Left hindlimb (tissue), 1 donor: ENCODE data around the gene USP51.
"Not testable (repeated sequence)": the region's sequence is repeated elsewhere in the genome, so short reads cannot be mapped to it uniquely, and the experiment has no call there.

Experiments used
- DNase-seq: peaks from one replicate; pipeline ENCODE4 v3.0.0-alpha.2; 2018

The USP51 gene

DNA sequence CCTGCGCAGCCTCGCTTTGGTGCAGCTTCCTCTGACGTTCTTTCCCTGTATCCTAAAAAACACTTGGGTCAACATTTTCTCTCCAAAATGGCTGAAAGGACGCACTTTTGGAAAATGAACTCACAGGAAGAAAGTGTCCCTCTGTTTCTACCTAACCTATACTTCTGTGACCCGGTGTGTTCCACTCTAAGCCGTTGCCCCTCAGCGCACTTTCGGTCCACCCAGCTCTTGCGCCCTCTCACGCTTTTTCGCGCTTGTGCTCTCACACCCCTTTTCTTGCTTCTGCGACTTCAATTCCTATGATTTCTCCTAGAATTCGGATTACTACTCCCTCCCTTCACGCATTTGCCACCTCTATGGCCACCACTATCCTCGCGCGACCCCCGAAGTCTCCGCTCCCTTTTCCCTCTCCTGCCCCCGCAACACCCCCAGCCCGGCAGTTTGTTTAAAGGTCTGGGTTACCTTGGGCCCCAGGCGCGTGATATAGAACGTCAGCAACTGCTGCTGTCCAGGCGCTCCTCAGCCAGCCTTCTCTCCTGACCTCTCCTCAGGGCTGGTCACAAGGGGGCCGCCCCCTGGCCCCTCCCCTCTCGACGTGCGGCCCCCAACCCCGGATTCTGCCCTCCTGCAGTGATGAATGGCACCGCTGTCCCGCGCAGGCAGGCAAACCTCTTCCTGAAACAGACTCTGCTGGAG is at the start of gene USP51:
Gene USP51, minus strand, starts transcription at position 535 of the 696 bp plus-strand sequence. CDS start 909 bp downstream, outside the sequence.
- DNase-seq, result peak; percentile 66

DNA sequence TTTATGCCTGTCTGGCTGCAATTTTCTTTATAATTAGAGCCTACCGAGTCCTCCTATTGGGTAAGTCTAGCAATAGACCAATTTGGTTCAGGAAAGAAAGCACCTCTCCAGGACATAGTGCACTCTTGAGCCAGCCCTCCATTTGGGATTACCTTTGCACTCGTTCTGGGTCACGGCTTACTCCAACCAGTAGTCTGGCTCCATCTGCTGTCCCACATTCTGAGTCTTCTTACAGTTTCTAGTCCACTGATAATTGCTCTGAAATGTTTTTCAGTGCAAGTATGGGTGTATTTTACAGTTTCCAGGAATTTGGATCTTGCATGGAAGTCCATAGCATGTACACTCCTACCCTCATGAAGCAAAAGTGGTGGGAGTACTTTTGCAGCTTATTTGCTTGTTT is 34.8 kb upstream of the USP51 start:
- DNase-seq, result no peak

DNA sequence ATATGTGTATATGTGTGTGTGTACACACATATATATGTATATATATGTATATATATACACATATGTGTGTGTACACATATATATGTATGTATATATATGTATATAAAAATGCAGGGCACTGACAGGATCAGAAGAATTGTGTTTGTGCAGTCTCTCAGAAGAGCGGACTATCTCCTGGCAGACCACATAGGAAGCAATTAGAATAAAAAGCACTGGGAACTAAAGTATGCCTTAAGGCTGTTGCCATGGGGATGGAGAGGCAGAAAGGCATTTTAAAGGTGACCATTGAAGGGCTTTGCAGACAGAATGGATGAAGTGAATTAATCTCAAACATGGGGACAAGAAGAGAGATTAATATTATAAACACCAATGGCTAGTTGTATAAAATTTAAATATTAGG is 33.7 kb upstream of the USP51 start:
- no peak for DNase-seq

DNA sequence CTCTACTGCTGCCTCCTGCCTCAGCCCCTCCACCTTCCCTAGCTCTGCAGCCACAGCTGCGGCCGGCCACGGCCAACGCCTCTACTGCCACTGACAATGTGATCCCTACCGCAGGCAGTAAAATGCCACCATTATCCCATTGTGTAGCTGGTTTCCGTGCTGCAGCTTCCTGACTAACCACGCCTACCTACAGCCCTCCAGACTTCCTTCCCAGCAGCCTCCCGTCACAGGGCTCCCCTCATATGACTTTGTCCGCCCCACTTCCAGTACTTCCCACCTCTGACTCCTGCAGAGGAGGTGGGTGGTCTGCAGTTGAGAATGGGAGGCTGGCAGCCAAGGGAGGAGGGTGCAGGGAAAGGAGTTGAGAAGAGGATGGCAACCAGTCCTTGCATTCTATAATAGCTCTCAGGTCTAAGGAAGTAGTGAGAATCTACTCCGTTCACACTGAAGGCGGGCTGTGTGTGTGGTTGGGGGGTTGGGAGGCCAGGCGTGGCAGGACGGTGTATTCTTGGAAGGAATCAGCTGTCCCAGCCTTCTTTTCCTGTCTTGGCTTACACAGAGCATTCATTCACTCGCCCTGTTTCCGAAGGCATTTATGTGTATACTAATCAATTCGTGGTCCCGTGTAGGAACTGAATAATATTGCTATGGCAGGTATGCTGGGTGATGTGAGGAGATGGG is 33.1 kb upstream of the USP51 start:
- DNase-seq, result peak; percentile 21

DNA sequence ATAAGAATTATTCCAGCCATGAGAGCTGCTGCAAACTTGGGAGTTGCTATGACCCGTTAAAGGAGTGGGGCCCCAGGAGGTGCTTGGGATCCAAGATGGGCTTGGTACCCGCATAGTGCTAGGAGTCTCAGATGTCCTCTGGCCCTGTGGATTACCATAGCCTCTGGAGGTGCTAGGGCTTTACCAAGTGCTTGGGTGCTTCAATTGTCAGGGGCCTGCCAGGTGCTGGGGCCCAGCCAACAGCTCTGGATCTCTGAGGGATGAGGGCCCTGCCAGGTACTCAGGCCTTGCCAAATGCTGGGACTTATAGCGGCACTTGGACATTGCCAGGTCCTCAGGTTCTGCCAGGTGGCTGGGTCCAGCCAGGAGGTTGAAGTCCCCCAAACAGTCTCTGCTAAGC is 32.0 kb upstream of the USP51 start:
- no peak for DNase-seq

DNA sequence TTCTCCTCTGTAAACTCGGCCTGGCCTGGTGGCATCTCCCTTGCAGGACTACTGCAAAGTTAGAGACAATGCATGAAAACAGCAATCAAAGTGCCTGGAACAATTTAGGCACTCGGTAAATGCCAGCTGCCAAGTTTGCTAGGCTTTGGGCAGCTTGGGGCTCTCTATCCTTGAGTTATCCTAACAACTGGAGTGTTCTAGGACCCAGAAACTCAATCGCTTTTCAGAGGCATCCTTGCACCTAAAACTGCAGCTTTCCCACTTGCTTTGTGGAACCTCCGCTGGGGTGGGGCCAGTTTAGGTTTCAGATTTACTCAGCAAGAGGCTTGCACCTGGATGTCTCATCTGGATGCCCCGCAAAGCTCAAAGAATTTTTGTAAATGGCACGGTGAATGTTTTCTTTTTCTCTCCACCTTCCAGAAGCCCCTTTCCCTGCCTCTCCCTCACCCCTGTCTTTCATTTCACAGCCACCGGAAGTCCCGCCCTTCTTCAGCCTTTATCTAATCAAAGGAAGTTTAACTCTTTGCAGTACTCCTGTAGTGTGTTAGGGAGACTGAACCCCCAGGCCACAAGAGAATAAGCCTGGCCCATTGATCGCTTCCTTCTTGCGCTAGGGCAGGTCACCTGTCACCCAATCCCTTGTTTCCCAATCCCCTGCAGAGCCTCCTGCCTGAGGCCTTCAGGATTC is 27.3 kb upstream of the USP51 start:
- DNase-seq, result not testable (repeated sequence)

DNA sequence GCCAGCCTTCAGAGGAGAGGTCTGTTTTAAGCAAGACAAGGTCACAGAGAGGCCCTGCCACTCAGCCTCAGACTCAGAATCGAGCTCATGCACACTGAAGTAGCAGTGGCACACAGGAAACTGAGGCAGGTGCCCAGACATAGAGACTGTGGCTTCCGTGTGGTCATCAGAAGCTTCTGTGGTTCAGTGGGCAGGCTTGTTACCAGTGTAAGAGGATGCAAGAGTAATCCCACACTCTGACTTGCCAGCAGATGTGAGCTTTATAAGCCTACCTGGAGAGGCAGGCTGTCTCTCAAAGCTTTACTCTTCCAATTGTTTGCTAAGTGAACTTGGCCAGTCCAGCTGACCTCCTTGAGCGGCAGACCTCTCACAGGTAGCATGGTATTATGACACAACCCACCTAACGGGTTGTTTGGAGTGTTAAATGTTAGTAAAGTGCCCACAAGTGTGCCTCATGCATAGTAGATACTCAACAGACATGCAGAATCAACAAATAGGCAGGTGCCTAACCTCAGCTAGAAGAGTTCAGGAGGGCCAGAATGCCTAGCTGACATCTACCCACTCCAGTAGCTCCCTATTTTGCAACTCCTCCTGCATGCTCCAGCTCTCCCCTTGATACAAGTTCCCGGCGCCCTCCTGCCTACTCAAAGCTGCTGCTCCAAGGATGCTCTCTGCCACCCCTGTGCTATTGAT is 23.5 kb upstream of the USP51 start:
- not testable (repeated sequence) for DNase-seq

DNA sequence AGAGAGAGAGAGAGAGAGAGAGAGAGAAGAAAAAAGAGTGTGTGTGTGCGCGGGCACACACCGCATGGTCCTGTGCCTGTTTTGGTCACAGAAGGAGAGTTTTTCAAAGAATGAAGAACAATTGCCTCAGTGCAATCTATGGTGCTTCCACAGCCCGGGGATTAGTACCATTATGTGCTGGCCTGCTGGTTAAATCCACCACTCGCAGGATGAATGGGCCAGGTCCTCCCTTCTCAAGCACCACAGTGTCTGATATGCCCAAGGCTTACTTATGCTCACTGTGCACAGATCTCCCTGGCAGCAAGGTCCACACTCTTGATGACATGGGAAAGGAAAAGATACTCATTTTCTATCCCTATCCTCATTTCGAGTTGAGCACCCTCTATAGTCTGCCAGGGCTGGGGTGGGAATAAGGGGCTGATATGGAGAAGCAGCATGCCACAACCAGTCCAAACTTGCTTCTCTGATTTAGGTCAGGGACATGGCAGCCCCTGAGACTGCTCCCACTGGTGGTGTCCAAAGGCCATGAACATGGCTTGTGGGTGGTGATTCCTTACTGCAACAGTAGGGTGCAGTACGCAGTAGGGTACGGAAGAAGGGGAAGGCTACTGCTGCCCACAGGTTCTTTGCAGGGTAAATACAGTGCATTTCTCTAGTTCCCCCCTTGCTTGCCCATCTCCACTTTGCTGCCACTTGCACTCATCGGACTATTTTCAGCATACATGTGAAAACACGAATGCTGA is 18.9 kb upstream of the USP51 start:
- DNase-seq, result not testable (repeated sequence)

DNA sequence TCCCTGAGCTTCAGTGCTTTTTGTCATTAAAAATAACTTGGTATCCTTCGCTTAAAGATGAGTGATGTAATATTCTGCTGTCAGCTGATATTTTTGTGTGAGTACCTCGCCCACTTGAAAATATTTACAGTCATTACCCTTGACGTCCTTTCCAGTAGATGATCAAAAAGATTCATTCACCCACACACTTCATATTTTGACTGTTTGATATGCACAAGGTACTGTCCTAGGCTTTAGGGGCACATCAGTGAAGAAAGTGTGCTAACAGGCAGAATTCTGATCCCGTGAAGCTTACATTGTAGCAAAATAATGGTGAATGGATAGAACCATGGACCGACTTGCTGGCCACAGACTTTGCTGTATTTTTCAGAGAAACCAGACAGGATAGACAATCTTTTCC is 18.1 kb upstream of the USP51 start:
- not testable (repeated sequence) for DNase-seq

DNA sequence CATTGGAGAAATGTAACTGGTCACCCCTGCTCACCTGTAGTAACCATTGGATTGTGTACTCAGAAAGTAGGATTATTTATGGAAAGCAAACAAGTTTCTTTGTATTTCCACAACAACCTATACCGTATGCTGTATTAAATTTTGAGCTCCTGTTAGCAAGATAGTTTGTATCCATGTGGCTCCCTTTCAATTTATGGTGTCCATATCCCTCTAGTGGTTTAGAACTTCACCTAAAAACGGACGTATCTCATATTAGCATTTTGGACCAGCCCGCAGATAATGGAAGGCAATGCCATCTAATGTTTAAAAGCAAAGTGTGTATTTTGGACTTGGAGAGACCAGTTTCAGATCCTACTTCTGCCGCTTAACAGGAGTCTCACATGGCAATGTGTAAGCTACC is 17.4 kb upstream of the USP51 start:
- not testable (repeated sequence) for DNase-seq

DNA sequence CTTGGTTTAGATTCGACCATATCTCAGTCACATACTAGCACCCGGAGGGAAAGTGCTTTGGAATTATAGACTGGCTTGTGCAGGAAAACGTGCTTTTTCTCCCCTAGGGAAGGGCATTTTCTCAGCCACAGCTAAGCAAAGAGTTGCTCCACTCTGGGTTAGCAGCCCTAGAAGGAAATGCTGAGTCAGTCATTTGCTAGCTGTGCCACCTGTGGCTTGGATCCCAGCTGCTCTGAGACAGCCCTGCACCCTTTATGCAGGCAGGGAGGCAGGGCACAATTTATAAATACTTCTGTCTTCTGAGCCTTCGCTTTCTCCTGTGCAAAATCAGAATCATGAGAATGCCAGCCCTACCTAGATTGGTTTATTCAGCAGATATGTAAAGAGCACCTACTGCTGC is 1.3 kb upstream of the USP51 start:
- DNase-seq, result no peak

DNA sequence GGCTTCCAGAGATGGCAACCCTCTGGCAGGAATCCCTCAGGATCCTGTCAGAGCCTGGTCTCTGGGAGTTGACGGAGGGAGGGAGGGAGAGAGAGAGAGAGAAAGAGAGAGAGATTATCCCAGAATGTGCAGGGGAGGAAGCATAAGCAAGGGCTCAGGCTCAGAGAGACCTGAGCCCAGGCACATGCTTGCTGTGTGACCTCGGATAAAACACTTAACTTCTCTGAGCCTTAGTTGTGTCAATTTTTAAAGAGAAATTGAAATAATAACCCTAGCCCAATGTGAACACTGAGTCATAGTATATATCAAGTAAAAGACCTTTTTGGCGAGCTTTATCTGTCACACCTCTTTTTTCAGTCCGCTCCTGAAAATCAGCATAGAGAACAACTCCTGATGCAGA is 473 bp upstream of the USP51 start:
- DNase-seq, result no peak

DNA sequence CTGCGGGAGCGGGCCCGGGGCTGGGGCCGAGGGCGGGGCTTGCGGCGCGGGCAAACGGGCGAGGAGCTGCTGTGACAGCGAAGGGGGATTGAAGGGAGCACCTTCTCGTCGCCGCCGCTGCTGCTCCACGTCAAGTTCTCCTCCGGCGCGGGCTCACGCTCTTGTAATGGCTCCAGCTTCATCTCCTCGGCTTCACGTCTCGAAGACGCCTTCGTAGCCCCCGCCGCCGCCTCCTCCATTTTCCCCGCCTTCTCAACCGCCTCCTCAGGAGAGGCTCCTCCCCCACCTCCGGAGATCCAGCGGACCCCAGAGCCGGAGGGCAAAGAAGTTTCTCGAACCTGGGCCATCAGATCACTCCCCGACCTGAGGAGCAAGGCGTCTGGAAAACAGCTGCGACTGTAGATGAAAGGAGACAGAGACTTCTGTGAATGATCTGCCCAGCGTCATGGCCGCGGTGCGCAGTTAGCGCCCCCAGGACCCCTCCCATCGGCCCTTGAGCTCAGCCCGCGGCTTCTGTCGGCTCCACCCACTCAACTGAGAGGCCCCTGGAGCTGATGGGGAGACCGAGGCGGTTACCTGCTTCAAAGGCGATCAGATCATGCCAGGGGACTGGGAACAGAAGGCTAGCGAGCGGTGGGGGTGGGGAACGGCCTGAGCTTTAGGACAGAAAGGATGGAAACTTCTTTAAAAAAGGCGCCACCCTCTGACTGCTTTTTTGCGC is 895 bp downstream of the USP51 start:
- peak; percentile 81 for DNase-seq

DNA sequence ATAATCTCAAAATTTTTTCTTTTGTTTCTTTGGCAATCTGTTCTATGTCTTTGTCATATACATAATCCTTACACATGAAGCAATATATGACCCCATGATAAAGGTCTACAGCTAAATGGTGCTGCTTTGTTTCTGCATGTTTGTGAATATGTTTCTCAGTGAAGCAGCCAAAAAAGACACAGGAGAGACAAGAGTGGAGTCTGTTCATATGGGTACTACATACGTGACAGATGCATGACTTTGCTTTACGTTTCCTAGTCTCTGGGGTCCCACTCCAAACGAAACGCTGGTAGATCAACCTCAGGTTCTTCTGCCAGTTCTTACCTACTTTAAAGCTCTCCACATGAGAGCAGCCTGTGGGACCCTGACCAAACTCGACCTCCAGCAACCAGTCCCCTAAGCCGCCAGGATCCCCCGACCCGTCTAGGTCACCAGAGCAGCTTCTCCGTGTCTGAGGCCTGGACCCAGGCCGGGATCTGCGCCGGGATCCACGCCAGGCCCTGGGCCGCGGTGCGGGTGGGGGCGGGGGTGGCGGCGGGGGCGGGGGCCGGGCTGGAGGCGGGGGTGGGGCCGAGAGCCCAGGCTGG is 1.5 kb downstream of the USP51 start:
- DNase-seq, result no peak

DNA sequence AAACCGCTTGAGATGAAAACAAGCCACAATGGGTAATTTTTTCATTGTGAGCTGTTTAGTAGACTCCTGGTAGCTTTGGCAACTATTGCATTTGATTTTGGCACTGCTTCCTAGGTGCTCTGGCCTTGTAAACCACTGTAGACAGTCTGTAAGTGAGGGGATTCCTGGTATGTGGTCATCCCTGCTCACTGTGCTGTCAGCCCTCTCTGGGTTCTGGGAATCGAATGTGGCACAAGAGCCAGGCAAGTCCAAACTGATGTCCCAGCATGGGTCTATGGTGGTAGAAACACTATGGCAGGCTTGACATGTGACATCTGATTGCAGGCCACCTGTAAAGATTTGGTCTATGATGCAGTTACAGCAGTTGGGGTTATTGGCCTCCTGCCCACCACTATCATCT is 2.5 kb downstream of the USP51 start:
- no peak for DNase-seq

DNA sequence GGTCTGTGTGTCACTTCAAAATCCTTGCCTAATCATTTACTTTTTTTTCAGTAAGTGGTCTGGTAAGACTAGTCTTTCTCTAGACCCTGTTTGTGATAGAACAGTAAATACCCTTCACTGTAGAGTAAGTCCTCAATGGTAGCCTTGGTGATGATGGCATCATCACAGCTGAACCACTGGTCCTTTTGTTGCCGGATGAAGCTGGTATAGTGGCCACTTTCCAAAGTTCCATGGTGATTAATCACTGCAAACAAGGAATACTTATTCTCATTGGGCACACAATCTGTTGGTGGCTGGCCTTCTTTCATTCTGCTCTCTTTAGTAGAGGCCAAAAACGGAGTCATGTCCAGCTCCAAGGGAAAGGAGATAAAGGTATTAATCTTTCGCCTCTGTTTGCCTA is 2.9 kb downstream of the USP51 start:
- no peak for DNase-seq

DNA sequence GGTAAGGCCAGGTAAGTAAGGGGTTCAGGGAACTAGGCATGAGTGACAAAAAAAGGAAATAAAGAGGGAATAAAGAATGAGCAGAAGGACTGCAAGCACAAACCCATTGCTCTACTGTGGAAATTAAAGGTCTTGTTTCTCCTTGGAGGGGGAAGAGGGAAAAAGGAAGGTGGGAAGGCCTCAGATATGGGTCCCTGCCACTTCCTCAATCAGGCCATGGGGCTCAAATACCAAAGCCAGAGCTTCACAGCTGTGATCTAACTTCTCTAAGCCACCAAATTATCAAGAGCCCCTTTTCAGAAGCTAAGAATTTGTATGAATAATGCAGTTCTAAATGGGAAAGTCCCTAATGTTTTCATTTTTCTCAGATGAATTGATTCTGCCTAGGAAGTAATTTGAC is 4.7 kb downstream of the USP51 start:
- DNase-seq, result no peak

DNA sequence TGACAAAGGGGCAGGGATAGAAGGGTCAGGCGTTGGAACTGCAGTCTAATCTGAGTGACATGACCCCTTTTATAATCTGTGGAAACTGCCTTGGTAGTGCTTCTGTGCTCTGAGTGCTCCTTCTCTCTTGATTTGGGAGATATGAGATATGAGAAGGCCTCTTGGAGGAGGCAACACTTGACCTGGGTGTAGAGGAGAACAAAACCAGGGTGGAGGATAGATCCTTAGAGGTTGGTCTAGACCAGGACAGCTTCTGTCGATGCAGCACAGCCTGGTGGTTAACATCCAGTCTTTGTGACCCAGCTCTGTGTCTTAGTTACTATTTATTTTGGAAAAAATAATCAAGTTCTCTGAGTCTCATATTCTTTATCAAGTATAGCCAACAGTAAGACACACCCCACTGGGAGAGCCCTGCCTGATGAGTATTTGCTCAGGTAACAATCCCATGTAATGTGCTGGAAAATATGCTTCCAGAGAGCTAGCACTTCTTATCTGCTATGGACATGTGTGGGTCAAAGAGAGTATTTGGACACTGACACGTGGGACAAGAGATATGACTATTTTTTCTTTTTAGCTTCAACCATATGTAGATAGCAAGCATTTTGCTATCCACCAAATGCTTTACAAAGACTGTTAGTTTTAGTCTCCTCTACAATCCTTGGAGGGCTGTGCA is 9.1 kb downstream of the USP51 start:
- no peak for DNase-seq

DNA sequence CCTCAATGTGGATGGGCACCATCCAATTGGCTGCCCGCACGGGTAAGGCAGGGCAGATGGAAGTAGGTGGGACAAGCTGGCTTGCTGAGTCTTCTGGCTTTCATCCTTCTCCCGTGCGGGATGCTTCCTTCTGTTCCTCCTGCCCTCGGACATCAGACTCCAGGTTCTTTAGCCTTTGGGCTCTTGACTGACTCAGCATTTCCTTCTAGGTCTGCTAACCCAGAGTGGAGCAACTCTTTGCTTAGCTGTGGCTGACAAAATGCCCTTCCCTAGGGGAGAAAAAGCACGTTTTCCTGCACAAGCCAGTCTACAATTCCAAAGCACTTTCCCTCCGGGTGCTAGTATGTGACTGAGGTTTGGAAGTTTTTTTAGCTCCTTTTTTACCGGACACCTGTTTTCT is 9.7 kb downstream of the USP51 start:
- DNase-seq, result not testable (repeated sequence)

DNA sequence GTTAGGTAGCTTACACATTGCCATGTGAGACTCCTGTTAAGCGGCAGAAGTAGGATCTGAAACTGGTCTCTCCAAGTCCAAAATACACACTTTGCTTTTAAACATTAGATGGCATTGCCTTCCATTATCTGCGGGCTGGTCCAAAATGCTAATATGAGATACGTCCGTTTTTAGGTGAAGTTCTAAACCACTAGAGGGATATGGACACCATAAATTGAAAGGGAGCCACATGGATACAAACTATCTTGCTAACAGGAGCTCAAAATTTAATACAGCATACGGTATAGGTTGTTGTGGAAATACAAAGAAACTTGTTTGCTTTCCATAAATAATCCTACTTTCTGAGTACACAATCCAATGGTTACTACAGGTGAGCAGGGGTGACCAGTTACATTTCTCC is 23.9 kb downstream of the USP51 start:
- DNase-seq, result not testable (repeated sequence)

DNA sequence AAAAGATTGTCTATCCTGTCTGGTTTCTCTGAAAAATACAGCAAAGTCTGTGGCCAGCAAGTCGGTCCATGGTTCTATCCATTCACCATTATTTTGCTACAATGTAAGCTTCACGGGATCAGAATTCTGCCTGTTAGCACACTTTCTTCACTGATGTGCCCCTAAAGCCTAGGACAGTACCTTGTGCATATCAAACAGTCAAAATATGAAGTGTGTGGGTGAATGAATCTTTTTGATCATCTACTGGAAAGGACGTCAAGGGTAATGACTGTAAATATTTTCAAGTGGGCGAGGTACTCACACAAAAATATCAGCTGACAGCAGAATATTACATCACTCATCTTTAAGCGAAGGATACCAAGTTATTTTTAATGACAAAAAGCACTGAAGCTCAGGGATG is 24.5 kb downstream of the USP51 start:
- DNase-seq, result not testable (repeated sequence)
